HCT116 (cell line): ENCODE data around the gene FOXJ2. TPM values are rescaled to one million over a fixed set of nuclear protein-coding genes. Genes with fewer than 3 reads are reported as not detected.

Source experiments
- ATAC-seq: fragments of 200-7000 bp; cut with Tn5 transposase; 2 replicates; pipeline ENCODE4 v1.9.1; 2020; ENCODE audit warnings: mild to moderate bottlenecking, moderate library complexity
- BruUV-seq: library from RNA; stranded (reverse); fragments of 400-500 nt; replicated peaks from 2 replicates; lab custom pipeline; 2021; lab: Mats Ljungman, UMichigan
- CTCF ChIA-PET: fragments of 300-600 bp; sonication (Branson Sonifier 250); formaldehyde crosslinking; loops from one replicate; lab custom pipeline; 2021; ENCODE audit warnings: antibody characterized with exemption; lab: Charles Lee
- POLR2A ChIA-PET: fragments of 300-600, 350-600 bp; sonication (Branson Sonifier 250); formaldehyde crosslinking; loops from one replicate; lab custom pipeline; 2021; ENCODE audit warnings: antibody characterized with exemption; lab: Charles Lee
- RAD21 ChIA-PET, 2 experiments: fragments of 300-600 bp; sonication (Branson Sonifier 250); formaldehyde crosslinking; loops; one replicate each; lab custom pipeline; 2023; ENCODE audit warnings: low total read pairs in 2 of 2; ENCODE audit not compliant: uncharacterized antibody in 2 of 2, unreplicated experiment in 2 of 2, low non-redundant PET in 1 of 2; lab: Charles Lee
- DNase-seq: peaks from one replicate; pipeline ENCODE4 v3.0.0-alpha.2; 2010; ENCODE audit warnings: low read depth, low spot score
- H2AFZ ChIP-seq: fragments of 200-600 bp; shearing (Covaris generic), sonication (generic); 2 replicates; pipeline ENCODE4 v1.6.1; 2017; ENCODE audit warnings: low read depth, mixed run types, mixed read lengths, antibody characterized with exemption, low read length; ENCODE audit not compliant: poor library complexity, severe bottlenecking
- H3K27ac ChIP-seq: 2 replicates; pipeline ENCODE4 v1.5.1; 2012; ENCODE audit warnings: low read depth, low read length
- H3K27me3 ChIP-seq: fragments of 200-600 bp; sonication (generic); 2 replicates; pipeline ENCODE4 v1.6.1; 2016; ENCODE audit warnings: mixed run types, low read length, mixed read lengths; ENCODE audit not compliant: insufficient read depth
- H3K36me3 ChIP-seq, 2 experiments: fragments of 200-500 bp in 1 of 2; fragments of 200-600 bp in 1 of 2; sonication (Bioruptor generic) in 1 of 2; sonication (generic) in 1 of 2; 2 replicates each; pipeline versions ENCODE4 v1.5.1 to v1.6.1; 2014 to 2016; ENCODE audit warnings: low read length in 2 of 2, inconsistent platforms in 1 of 2, mixed read lengths in 1 of 2, mixed run types in 1 of 2; ENCODE audit not compliant: insufficient read depth in 2 of 2, control insufficient read depth in 1 of 2
- H3K4me1 ChIP-seq, 2 experiments: fragments of 200-600 bp in 1 of 2; sonication (generic) in 1 of 2; 2 replicates each; pipeline versions ENCODE4 v1.5.1 to v1.6.1; 2012 to 2017; ENCODE audit warnings: low read length in 2 of 2, inconsistent platforms in 1 of 2, mild to moderate bottlenecking in 1 of 2, mixed read lengths in 1 of 2, mixed run types in 1 of 2, moderate library complexity in 1 of 2; ENCODE audit not compliant: insufficient read depth in 2 of 2, control insufficient read depth in 1 of 2
- H3K4me2 ChIP-seq: fragments of 200-600 bp; sonication (generic); 2 replicates; pipeline ENCODE4 v1.6.1; 2017; ENCODE audit warnings: mixed run types, low read length, mixed read lengths
- H3K4me3 ChIP-seq, 2 experiments: fragments of 200-600 bp in 1 of 2; sonication (generic) in 1 of 2; replicated peaks in 1 of 2; 2 replicates each; pipeline ENCODE4 v1.5.1; 2011 to 2016; ENCODE audit warnings: low read length in 2 of 2, control low read depth in 1 of 2, low read depth in 1 of 2, mild to moderate bottlenecking in 1 of 2, mixed read lengths in 1 of 2, mixed run types in 1 of 2
- H3K79me2 ChIP-seq: fragments of 200-600 bp; sonication (generic); 2 replicates; pipeline ENCODE4 v1.6.1; 2017; ENCODE audit warnings: mild to moderate bottlenecking, mixed run types, low read length, moderate library complexity, mixed read lengths; ENCODE audit not compliant: insufficient read depth
- H3K9ac ChIP-seq: fragments of 200-600 bp; sonication (generic); 2 replicates; pipeline ENCODE4 v1.6.1; 2016; ENCODE audit warnings: low read length, mixed read lengths
- H3K9me2 ChIP-seq: fragments of 200-600 bp; sonication (generic), shearing (Covaris generic); 2 replicates; pipeline ENCODE4 v1.6.1; 2017; ENCODE audit warnings: mixed run types, mild to moderate bottlenecking, moderate library complexity; ENCODE audit not compliant: insufficient read depth
- H3K9me3 ChIP-seq, 2 experiments: fragments of 200-500 bp in 1 of 2; fragments of 200-600 bp in 1 of 2; sonication (Bioruptor generic) in 1 of 2; sonication (generic) in 1 of 2; 2 replicates each; pipeline ENCODE4 v1.6.1; 2014 to 2017; ENCODE audit warnings: low read length in 2 of 2, mixed read lengths in 2 of 2, inconsistent platforms in 1 of 2, low read depth in 1 of 2, mild to moderate bottlenecking in 1 of 2, mixed run types in 1 of 2, moderate library complexity in 1 of 2; ENCODE audit not compliant: control insufficient read depth in 1 of 2, insufficient read depth in 1 of 2
- H4K20me1 ChIP-seq: fragments of 200-600 bp; sonication (generic), shearing (Covaris generic); 2 replicates; pipeline ENCODE4 v1.6.1; 2017; ENCODE audit warnings: mixed run types, mild to moderate bottlenecking, moderate library complexity; ENCODE audit not compliant: insufficient read depth
- CBX3 ChIP-seq: IDR thresholded peaks from 2 replicates; pipeline ENCODE4 v1.6.1; 2012; ENCODE audit warnings: low read depth
- CEBPB ChIP-seq: IDR thresholded peaks from 2 replicates; pipeline ENCODE4 v1.6.1; 2012; ENCODE audit warnings: low read depth
- JUND ChIP-seq: IDR thresholded peaks from 2 replicates; pipeline ENCODE4 v1.6.1; 2012
- POLR2AphosphoS5 ChIP-seq: IDR thresholded peaks from 2 replicates; pipeline ENCODE4 v1.6.1; 2011; ENCODE audit warnings: mild to moderate bottlenecking, low read depth, low read length, moderate library complexity
- SIN3A ChIP-seq: IDR thresholded peaks from 2 replicates; pipeline ENCODE4 v1.6.1; 2012; ENCODE audit warnings: low read depth
- intact Hi-C: fragments of 100-400 bp; cut with micrococcal nuclease; formaldehyde crosslinking; loops from 2 replicates; pipeline ENCODE4 v1.10.0; 2022
- total RNA-seq: library from RNA; stranded (reverse); gene quantifications from one replicate; pipeline ENCODE4 v1.2.1, GENCODE V29; 2021; ENCODE audit not compliant: unreplicated experiment
- TF ChIP-seq, protein P1 (sequence below): IDR thresholded peaks from 2 replicates; pipeline ENCODE4 v1.6.1; 2012; ENCODE audit warnings: low read depth

The FOXJ2 gene
- total RNA-seq, 1 experiment from 2014 or later, result 20.3 TPM

DNA sequence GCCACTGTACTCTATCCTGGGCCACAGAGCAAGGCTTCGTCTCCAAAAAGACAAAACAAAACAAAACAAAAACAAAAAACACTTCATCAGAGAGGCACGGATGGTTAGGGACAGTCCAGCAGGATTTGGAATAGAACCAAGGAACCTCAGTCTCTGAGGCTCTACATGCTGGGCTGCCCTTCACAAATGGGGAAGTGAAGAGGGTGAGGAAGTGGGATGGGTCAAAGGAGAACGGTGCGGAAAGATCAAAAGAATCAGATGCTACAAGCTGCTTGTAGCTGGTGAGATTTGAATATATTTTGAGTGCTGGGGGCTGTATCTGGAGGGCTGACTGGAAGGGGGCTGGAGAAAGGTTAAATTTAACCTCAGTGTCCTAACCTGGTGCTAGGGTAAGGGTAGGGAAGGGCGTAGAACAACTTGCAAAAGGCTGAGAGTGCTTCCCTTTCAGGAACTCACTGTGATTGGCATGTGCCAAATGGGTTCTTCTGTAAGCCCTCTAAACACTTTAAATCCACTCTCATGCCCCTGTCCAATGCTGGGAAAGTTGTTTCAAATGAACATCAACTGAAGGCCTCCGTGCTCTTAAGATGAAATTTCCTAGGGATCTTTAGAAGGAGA is 4.6 kb downstream of the FOXJ2 start:
- no peak overlapping the region for H3K4me3 ChIP-seq
- ChIA-PET RAD21 (no interaction called here), POLR2A (no interaction called here), CTCF (interaction anchor here (1.6 kb wide), 1 partner anchor 9 kb away, joined by 7 read pairs; no protein-coding TSS in a partner anchor)
- TF ChIP-seq POLR2AphosphoS5 (no peak), JUND (no peak)
- no TSS peak for BruUV-seq
- no peaks in the 10 kb centered on the region for H4K20me1 ChIP-seq
- no peak overlapping the region for H3K9ac ChIP-seq
- no peak overlapping the region for H2AFZ ChIP-seq
- intact Hi-C loops, result no loop called here
- peaks cover 23 to 48% of the 10 kb centered on the region in 2 experiments for H3K4me1 ChIP-seq
- H3K9me2 ChIP-seq, result no peaks in the 10 kb centered on the region
- H3K36me3 ChIP-seq, result peaks cover 7 to 16% of the 10 kb centered on the region in 2 experiments; a peak in 2 of 4 replicates
- H3K4me2 ChIP-seq, result no peak overlapping the region
- ATAC-seq, result no peak
- H3K79me2 ChIP-seq, result peaks cover 42% of the 10 kb centered on the region
- no peaks in the 10 kb centered on the region for H3K27me3 ChIP-seq
- no peak for DNase-seq
- no peak overlapping the region for H3K27ac ChIP-seq
- H3K9me3 ChIP-seq, result no peaks in the 10 kb centered on the region

DNA sequence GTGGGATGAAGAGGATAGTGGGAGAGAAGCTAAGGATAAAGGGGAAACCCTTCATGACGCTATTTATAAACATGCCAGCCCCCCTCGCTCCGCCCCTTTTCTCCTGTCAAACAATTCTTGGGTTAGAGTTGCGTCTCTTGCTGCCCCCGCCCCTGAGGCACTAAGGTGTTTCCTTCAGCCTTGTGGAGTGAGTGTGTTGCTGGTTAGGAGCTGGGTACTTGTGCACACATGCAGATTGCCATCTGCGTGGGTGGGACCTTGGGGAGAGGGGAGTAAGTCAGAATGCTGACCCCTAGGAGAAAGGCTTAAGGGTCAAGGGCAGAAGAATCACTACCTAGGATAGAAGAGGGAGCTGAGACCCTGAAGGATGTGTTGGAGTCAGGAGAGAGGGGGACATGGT is 5.4 kb downstream of the FOXJ2 start:
- TF ChIP-seq CEBPB (no peak), JUND (no peak), SIN3A (no peak), CBX3 (no peak)
- TF ChIP-seq, protein P1, sequence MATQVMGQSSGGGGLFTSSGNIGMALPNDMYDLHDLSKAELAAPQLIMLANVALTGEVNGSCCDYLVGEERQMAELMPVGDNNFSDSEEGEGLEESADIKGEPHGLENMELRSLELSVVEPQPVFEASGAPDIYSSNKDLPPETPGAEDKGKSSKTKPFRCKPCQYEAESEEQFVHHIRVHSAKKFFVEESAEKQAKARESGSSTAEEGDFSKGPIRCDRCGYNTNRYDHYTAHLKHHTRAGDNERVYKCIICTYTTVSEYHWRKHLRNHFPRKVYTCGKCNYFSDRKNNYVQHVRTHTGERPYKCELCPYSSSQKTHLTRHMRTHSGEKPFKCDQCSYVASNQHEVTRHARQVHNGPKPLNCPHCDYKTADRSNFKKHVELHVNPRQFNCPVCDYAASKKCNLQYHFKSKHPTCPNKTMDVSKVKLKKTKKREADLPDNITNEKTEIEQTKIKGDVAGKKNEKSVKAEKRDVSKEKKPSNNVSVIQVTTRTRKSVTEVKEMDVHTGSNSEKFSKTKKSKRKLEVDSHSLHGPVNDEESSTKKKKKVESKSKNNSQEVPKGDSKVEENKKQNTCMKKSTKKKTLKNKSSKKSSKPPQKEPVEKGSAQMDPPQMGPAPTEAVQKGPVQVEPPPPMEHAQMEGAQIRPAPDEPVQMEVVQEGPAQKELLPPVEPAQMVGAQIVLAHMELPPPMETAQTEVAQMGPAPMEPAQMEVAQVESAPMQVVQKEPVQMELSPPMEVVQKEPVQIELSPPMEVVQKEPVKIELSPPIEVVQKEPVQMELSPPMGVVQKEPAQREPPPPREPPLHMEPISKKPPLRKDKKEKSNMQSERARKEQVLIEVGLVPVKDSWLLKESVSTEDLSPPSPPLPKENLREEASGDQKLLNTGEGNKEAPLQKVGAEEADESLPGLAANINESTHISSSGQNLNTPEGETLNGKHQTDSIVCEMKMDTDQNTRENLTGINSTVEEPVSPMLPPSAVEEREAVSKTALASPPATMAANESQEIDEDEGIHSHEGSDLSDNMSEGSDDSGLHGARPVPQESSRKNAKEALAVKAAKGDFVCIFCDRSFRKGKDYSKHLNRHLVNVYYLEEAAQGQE, result no peak
- TF ChIP-seq, all 23 proteins: peak for 0
- ChIA-PET POLR2A (interaction anchor here (1.1 kb wide), 1 partner anchor 11 kb away, joined by 4 read pairs; no protein-coding TSS in a partner anchor), CTCF (interaction anchor here (0.6 to 1.6 kb wide), 2 partner anchors 8 to 79 kb away, joined by 3 to 7 read pairs; no protein-coding TSS in a partner anchor), RAD21 (interaction anchor here in 1 of 2 experiments (1.0 kb wide), 1 partner anchor 41 kb away, joined by 4 read pairs; no protein-coding TSS in a partner anchor)
- no peak for ATAC-seq
- H3K4me3 ChIP-seq, result no peak overlapping the region
- BruUV-seq, result no TSS peak
- H3K9me2 ChIP-seq, result no peaks in the 10 kb centered on the region
- no peaks in the 10 kb centered on the region for H3K27me3 ChIP-seq
- no peaks in the 10 kb centered on the region for H3K9me3 ChIP-seq
- H3K36me3 ChIP-seq, result peaks cover 10 to 19% of the 10 kb centered on the region in 2 experiments; a peak in 2 of 4 replicates
- H3K4me1 ChIP-seq, result peaks cover 23 to 47% of the 10 kb centered on the region in 2 experiments
- DNase-seq, result no peak
- peaks cover 42% of the 10 kb centered on the region for H3K79me2 ChIP-seq
- intact Hi-C loops, result no loop called here
- peak overlapping the region; percentile 64 for H3K27ac ChIP-seq
- peak overlapping the region; percentile 25; the same call in 1 of the 2 replicates for H3K9ac ChIP-seq
- H3K4me2 ChIP-seq, result peak overlapping the region; percentile 69
- H2AFZ ChIP-seq, result no peak overlapping the region
- no peaks in the 10 kb centered on the region for H4K20me1 ChIP-seq
